ENCODE data around the gene PPARD.

GRCh38 chr6:35441205-35441604 lies 98.8 kb downstream of the PPARD start:
- TF ChIP-seq CTCF (IDR thresholded peaks at IDR 0.05; ENCODE audit: insufficient read depth, low read length): no peak
- TF ChIP-seq REST (IDR thresholded peaks at IDR 0.05; ENCODE audit: insufficient replicate concordance, low read depth): no peak

Data from HL-60 (cell line).